Kasumi-1 (cell line): ENCODE measurements around the gene C1QC.
"Not testable (repeated sequence)": the region's sequence is repeated elsewhere in the genome, so short reads cannot be mapped to it uniquely, and the experiment has no call there.

Experiments
- DNase-seq, 2 experiments: peaks; one replicate each; lab custom pipeline; 2025; lab: John Stamatoyannopoulos, UW

C1QC gene

GRCh38 chr1:22650089-22650693 is 6.8 kb downstream of the C1QC start:
- no peak for DNase-seq

- DNase-seq: peak; percentile 49 to 50
Observed at GRCh38 chr1:22651941-22652856, 8.8 kb downstream of the C1QC start.

- DNase-seq: no peak
Observed at GRCh38 chr1:22652881-22653316, 9.5 kb downstream of the C1QC start, which contains the start of gene C1QB. TSS of gene C1QB (plus strand) at chr1:22653236. CDS start at chr1:22659463, 6,227 bp downstream.

- no peak for DNase-seq
Observed at GRCh38 chr1:22654692-22655091, 11.3 kb downstream of the C1QC start.

- no peak for DNase-seq
Observed at GRCh38 chr1:22658385-22659163, 15.1 kb downstream of the C1QC start.

- no peak for DNase-seq
Observed at GRCh38 chr1:22660716-22661241, 17.3 kb downstream of the C1QC start.

GRCh38 chr1:22661880-22662279 is 18.4 kb downstream of the C1QC start:
- no peak for DNase-seq

GRCh38 chr1:22662318-22662717 is 18.9 kb downstream of the C1QC start:
- no peak for DNase-seq

- no peak for DNase-seq
Observed at GRCh38 chr1:22662986-22663408, 19.6 kb downstream of the C1QC start.

- DNase-seq: no peak
Observed at GRCh38 chr1:22665752-22666151, 22.3 kb downstream of the C1QC start.

GRCh38 chr1:22666412-22666811 is 23.0 kb downstream of the C1QC start:
- DNase-seq: no peak

GRCh38 chr1:22668840-22669239 is 25.4 kb downstream of the C1QC start:
- not testable (repeated sequence) for DNase-seq

GRCh38 chr1:22670352-22670975 is 27.0 kb downstream of the C1QC start:
- DNase-seq: no peak

GRCh38 chr1:22671999-22672398 is 28.6 kb downstream of the C1QC start:
- DNase-seq: no peak

GRCh38 chr1:22673486-22674409 is 30.3 kb downstream of the C1QC start:
- DNase-seq: peak; percentile 27 to 59

- no peak for DNase-seq
Observed at GRCh38 chr1:22674410-22674749, 30.9 kb downstream of the C1QC start.

- DNase-seq: not testable (repeated sequence)
Observed at GRCh38 chr1:22676151-22676550, 32.7 kb downstream of the C1QC start.

- no peak for DNase-seq
Observed at GRCh38 chr1:22676916-22677583, 33.6 kb downstream of the C1QC start.

GRCh38 chr1:22677931-22678896 is 34.8 kb downstream of the C1QC start:
- DNase-seq: no peak
